GM19239 (cell line): ENCODE measurements around the gene KLHDC8B.
"Not testable (repeated sequence)": the region's sequence is repeated elsewhere in the genome, so short reads cannot be mapped to it uniquely, and the experiment has no call there.

Source experiments
- DNase-seq: peaks from one replicate; pipeline ENCODE4 v3.0.0; 2011; ENCODE audit warnings: low spot score; ENCODE audit not compliant: insufficient read length
- FAIRE-seq: peaks from 2 replicates; lab custom pipeline; 2011; peaks lifted over from hg19 to GRCh38; lab: Jason Lieb, UNC

The KLHDC8B gene

DNA sequence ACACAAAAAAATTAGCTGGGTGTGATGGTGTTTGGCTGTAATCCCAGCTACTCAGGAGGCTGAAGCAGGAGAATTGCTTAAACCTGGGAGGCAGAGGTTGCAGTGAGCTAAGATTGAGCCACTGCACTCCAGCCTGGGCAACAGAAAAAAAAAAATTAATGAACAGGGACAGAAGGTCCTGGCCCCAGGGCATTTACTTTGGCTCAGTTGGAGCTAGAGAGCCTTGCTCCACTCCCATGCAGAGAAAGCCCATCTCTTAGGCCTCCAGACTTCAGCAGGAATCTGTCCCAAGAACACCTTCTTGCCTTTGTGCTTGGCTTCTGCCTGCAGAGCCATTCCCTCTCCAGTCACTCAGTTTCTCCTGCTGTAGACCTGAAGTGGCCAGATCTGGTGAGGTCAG lies 8.7 kb downstream of the KLHDC8B start:
- FAIRE-seq = no peak
- DNase-seq = no peak

DNA sequence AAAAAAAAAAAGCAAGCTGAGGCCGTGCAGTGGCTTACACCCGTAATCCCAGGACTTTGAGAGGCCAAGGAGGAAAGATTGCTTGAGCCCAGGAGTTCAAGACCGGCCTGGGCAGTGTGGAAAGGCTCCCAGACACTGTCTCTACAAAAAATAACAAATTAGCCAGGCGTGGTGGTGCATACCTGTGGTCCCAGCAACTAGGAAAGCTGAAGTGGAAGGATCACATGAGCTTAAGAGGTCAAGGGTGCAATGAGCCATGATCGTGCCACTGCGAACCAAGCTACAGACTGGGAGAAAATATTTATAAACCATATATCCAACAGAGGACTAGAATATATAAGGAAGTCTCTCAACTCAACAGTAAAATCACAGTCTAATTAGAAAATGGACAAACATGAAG lies 10.0 kb downstream of the KLHDC8B start:
- FAIRE-seq (no peak), DNase-seq (no peak)

- DNase-seq (no peak), FAIRE-seq (no peak)
Measured at GRCh38 chr3:49182682-49183081, 11.3 kb downstream of the KLHDC8B start.

GRCh38 chr3:49183873-49184272 lies 12.5 kb downstream of the KLHDC8B start:
- FAIRE-seq = no peak

GRCh38 chr3:49191741-49192140 lies 20.3 kb downstream of the KLHDC8B start:
- no peak for DNase-seq

More at GRCh38 chr3:49183873-49184272, 12.5 kb downstream of the KLHDC8B start:
- DNase-seq = no peak

GRCh38 chr3:49198161-49198560 lies 26.8 kb downstream of the KLHDC8B start:
- DNase-seq (no peak), FAIRE-seq (no peak)

More at GRCh38 chr3:49191741-49192140, 20.3 kb downstream of the KLHDC8B start:
- no peak for FAIRE-seq

- FAIRE-seq = no peak
- DNase-seq = no peak
Measured at GRCh38 chr3:49198611-49199230, 27.3 kb downstream of the KLHDC8B start.

DNA sequence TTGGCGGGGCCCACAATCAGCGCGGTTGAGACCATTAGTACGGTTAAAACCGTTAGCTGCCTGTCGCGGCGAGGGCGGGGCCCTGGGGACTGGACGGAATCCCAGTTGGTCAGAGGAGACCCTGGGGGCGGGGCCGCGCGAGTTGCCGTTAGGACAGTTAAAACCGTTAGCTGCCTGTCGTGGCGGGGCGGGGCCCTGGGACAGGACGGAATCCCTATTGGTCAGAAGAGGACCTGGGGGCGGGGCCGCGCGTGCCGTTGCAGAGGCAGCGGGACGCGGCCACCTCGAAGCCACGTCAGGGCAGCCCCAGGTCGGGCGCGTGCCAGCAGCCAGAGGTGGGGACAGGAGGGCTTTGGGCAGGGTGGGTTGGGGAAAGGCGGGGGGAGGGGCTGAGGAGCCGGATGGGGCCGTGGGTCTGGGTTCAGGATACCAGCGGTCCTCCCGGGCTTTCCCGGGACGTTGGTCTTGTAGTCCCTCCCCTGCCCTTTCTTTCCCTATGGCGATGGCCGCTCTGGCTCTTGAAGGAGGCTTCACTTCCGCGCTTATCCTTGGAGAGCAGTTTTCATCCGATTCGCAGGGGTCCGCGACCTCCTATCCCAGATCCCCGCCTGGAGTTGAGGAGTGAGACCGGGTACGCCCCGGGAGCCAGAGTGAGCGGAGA lies 28.0 kb downstream of the KLHDC8B start:
- DNase-seq = no peak
- no peak for FAIRE-seq

GRCh38 chr3:49199900-49200281 lies 28.5 kb downstream of the KLHDC8B start:
- DNase-seq (no peak), FAIRE-seq (no peak)

DNA sequence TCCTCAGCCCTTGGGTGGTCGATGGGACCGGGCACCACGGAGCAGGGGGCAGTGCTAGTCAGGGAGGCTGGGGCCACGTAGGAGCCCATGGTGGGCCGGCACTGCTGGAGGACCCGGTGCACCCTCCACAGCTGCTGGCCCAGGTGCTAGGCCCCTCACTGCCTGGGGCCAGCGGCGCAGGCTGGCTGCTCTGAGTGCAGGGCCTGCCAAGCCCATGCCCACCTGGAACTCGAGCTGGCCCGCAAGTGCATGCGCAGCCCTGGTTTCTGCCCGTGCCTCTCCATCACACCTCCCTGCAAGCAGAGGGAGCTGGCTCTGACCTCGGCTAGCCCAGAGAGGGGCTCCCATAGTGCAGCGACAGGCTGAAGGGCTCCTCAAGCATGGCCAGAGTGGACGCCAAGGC lies 42.1 kb downstream of the KLHDC8B start:
- FAIRE-seq = no peak
- DNase-seq = no peak

DNA sequence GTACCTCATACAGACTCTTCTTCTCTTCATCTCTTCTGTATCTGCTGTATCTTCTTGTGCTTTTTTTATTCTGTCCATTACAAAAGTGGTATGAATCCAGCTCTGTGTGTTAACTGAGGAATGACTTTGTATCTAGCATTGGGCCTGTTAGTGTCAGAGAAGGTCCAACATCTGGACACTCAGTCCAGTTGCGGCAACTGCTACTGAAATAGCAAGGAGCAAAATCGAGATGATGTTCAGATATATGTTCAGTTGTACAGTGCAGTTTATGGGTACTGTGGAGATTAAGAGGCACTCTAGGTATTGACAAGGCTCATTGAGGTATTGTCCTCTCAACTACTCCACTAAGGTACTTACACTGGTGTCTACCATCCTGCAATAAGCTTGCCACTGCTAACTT lies 42.6 kb downstream of the KLHDC8B start:
- no peak for DNase-seq
- no peak for FAIRE-seq

DNA sequence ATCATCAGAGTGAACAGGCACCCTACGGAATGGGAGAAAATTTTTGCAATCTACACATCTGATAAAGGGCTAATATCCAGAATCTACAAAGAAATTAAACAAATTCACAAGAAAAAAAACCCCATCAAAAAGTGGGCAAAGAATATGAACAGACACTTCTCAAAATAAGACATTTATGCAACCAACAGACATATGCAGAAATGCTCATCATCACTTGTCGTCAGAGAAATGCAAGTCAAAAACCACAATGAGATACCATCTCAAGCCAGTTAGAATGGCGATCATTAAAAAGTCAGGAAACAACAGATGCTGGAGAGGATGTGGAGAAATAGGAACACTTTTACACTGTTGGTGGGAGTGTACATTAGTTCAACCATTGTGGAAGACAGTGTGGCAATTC lies 45.3 kb downstream of the KLHDC8B start:
- not testable (repeated sequence) for FAIRE-seq, DNase-seq

DNA sequence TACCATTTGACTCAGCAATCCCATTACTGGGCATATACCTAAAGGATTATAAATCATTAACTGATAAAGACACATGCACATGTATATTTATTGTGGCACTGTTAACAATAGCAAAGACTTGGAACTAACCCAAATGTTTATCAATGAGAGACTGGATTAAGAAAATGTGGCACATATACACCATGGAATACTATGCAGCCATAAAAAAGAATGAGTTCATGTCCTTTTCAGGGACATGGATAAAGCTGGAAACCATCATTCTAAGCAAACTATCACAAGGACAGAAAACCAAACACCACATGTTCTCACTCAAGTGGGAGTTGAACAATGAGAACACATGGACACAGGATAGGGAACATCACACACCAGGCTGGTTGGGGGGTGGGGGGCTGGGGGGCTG lies 45.7 kb downstream of the KLHDC8B start:
- not testable (repeated sequence) for FAIRE-seq, DNase-seq

- FAIRE-seq (no peak), DNase-seq (no peak)
Measured at GRCh38 chr3:49217688-49218470, 46.5 kb downstream of the KLHDC8B start.

DNA sequence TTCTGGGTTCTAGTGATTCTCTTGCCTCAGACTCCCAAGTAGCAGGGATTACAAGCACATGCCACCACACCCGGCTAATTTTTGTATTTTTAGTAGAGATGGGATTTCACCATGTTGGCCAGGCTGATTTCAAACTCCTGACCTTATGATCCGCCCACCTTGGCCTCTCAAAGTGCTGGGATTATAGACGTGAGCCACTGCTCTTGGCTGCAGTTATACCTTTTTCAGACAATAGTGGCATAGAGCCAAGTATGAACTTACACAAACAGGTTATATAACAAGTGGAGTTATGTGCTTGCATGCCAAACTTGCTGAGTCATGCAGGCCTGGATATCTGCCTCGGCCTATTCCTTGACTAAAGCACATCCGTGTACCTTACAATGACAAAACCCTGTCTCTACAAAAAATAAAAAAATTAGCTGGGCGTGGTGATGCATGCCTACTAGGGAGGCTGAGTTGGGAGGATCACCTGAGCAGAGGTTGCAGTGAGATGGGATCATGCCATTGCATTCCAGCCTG lies 47.1 kb downstream of the KLHDC8B start:
- FAIRE-seq, DNase-seq: not testable (repeated sequence)

GRCh38 chr3:49219132-49219531 lies 47.7 kb downstream of the KLHDC8B start:
- FAIRE-seq (no peak), DNase-seq (no peak)

DNA sequence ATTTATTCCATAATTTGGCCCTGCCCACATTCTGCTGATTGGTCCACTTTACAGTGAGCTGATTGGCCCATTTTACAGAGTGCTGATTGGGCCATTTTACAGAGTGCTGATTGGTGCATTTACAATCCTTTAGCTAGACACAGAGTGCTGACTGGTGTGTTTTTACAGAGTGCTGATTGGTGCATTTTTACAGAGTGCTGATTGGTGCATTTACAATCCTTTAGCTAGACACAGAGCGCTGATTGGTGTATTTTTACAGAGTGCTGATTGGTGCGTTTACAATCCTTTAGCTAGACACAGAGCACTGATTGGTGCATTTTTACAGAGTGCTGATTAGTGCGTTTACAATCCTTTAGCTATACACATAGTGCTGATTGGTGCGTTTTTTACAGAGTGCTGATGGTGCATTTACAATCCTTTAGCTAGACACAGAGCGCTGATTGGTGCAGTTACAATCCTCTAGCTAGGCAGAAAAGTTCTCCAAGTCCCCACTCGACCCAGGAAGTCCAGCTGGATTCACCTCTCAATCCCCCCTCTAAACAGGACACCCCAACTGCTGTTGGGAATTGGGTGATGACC lies 49.7 kb downstream of the KLHDC8B start:
- not testable (repeated sequence) for FAIRE-seq, DNase-seq

DNA sequence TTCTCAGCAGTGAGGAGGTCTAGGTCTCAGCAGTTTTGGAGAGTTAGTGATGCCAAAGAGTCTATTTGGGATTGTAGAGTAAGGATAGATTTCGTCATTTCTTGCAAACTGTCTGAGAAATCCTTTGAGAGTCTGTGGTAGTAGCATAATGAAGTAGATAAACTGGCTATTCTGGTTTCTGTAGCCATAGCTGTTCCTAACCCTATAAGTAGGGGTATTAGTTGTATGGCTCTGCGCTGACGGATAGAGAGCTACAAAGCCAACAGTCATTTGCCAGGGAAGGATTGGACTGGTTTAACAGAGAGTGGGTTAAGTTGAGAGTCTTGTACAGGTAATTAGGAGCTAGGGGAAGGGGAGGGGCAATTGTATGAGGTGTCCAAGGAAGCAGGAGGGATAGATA lies 50.6 kb downstream of the KLHDC8B start:
- DNase-seq = no peak
- no peak for FAIRE-seq
